OCI-LY1 (cell line): ENCODE measurements around the gene RAB11FIP3.

ENCODE experiments used
- EZH2 ChIP-seq: fragments of 200-600 bp; sonication (generic), shearing (Covaris generic); IDR thresholded peaks from 2 replicates; pipeline ENCODE4 v1.8.0; 2017; ENCODE audit warnings: borderline replicate concordance, mixed run types, mild to moderate bottlenecking, antibody characterized with exemption, low read length, moderate library complexity, mixed read lengths
- TF ChIP-seq, protein P1 (sequence below): fragments of 200-600 bp; sonication (generic), shearing (Covaris generic); IDR thresholded peaks from 2 replicates; pipeline ENCODE4 v1.5.1; 2017; ENCODE audit warnings: mild to moderate bottlenecking, antibody characterized with exemption, low read length, moderate library complexity, mixed read lengths

- TF ChIP-seq, protein P1, sequence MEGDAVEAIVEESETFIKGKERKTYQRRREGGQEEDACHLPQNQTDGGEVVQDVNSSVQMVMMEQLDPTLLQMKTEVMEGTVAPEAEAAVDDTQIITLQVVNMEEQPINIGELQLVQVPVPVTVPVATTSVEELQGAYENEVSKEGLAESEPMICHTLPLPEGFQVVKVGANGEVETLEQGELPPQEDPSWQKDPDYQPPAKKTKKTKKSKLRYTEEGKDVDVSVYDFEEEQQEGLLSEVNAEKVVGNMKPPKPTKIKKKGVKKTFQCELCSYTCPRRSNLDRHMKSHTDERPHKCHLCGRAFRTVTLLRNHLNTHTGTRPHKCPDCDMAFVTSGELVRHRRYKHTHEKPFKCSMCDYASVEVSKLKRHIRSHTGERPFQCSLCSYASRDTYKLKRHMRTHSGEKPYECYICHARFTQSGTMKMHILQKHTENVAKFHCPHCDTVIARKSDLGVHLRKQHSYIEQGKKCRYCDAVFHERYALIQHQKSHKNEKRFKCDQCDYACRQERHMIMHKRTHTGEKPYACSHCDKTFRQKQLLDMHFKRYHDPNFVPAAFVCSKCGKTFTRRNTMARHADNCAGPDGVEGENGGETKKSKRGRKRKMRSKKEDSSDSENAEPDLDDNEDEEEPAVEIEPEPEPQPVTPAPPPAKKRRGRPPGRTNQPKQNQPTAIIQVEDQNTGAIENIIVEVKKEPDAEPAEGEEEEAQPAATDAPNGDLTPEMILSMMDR: no peak
- TF ChIP-seq EZH2: no peak
These were observed 119.1 kb downstream of the RAB11FIP3 start for GRCh38 chr16:544517-544916.
